Astrocyte (in vitro differentiated cells and primary cell): ENCODE results near the gene MAP6. TPM values are rescaled to one million over a fixed set of nuclear protein-coding genes. Genes with fewer than 3 reads are reported as not detected.

Experiments
- DNase-seq: peaks from one replicate; pipeline ENCODE4 v3.0.0-alpha.2; 2010; ENCODE audit warnings: low read depth
- FAIRE-seq: peaks from 2 replicates; lab custom pipeline; 2011; peaks lifted over from hg19 to GRCh38; lab: Jason Lieb, UNC
- H2AFZ ChIP-seq: 2 replicates; pipeline ENCODE4 v1.6.0; 2012; ENCODE audit warnings: low read depth, low read length, inconsistent platforms
- H3K27ac ChIP-seq: 2 replicates; pipeline ENCODE4 v1.5.1; 2011; ENCODE audit warnings: low read depth, low read length, inconsistent platforms
- H3K27me3 ChIP-seq: 2 replicates; pipeline ENCODE4 v1.6.0; 2011; ENCODE audit warnings: low read length, inconsistent platforms; ENCODE audit not compliant: insufficient read depth
- H3K36me3 ChIP-seq: 2 replicates; pipeline ENCODE4 v1.5.1; 2011; ENCODE audit warnings: low read length, inconsistent platforms; ENCODE audit not compliant: insufficient read depth
- H3K4me1 ChIP-seq: 2 replicates; pipeline ENCODE4 v1.5.1; 2011; ENCODE audit warnings: low read length, inconsistent platforms; ENCODE audit not compliant: insufficient read depth
- H3K4me2 ChIP-seq: 2 replicates; pipeline ENCODE4 v1.6.0; 2012; ENCODE audit warnings: low read length, inconsistent platforms
- H3K4me3 ChIP-seq: 2 replicates; pipeline ENCODE4 v1.5.1; 2011; ENCODE audit warnings: low read depth, mild to moderate bottlenecking, low read length, inconsistent platforms; ENCODE audit not compliant: insufficient read depth
- H3K79me2 ChIP-seq: 2 replicates; pipeline ENCODE4 v1.6.0; 2012; ENCODE audit warnings: mild to moderate bottlenecking, low read length, inconsistent platforms; ENCODE audit not compliant: insufficient read depth
- H3K9ac ChIP-seq: 2 replicates; pipeline ENCODE4 v1.6.0; 2012; ENCODE audit warnings: mild to moderate bottlenecking, low read length, inconsistent platforms
- H3K9me3 ChIP-seq: 2 replicates; pipeline ENCODE4 v1.5.1; 2012; ENCODE audit warnings: low read depth, mild to moderate bottlenecking, low read length, inconsistent platforms; ENCODE audit not compliant: insufficient read depth
- H4K20me1 ChIP-seq: 2 replicates; pipeline ENCODE4 v1.6.0; 2012; ENCODE audit warnings: low read length, inconsistent platforms; ENCODE audit not compliant: insufficient read depth
- H3K27ac Mint-ChIP-seq: one replicate; pipeline ENCODE4 v1.8.0; 2021; ENCODE audit warnings: mild to moderate bottlenecking, mixed read lengths; ENCODE audit not compliant: unreplicated experiment
- H3K27me3 Mint-ChIP-seq: one replicate; pipeline ENCODE4 v1.8.0; 2021; ENCODE audit warnings: low read depth, mixed read lengths; ENCODE audit not compliant: unreplicated experiment
- H3K36me3 Mint-ChIP-seq: one replicate; pipeline ENCODE4 v1.8.0; 2021; ENCODE audit warnings: low read depth, mixed read lengths; ENCODE audit not compliant: unreplicated experiment
- H3K4me1 Mint-ChIP-seq: one replicate; pipeline ENCODE4 v1.8.0; 2021; ENCODE audit warnings: low read depth, mixed read lengths; ENCODE audit not compliant: unreplicated experiment
- H3K4me3 Mint-ChIP-seq: one replicate; pipeline ENCODE4 v1.8.0; 2021; ENCODE audit warnings: mild to moderate bottlenecking, moderate library complexity, mixed read lengths; ENCODE audit not compliant: unreplicated experiment
- H3K9me3 Mint-ChIP-seq: one replicate; pipeline ENCODE4 v1.8.0; 2021; ENCODE audit warnings: mild to moderate bottlenecking, mixed read lengths; ENCODE audit not compliant: unreplicated experiment
- CTCF ChIP-seq: IDR thresholded peaks from 2 replicates; pipeline ENCODE4 v1.5.1; 2011; ENCODE audit warnings: low read depth, mild to moderate bottlenecking, inconsistent platforms, low read length, moderate library complexity; ENCODE audit not compliant: insufficient read depth
- EZH2 ChIP-seq: IDR thresholded peaks from 2 replicates; pipeline ENCODE4 v1.6.1; 2012; ENCODE audit warnings: mild to moderate bottlenecking, low read length, inconsistent platforms; ENCODE audit not compliant: insufficient read depth
- total RNA-seq: library from RNA; stranded (reverse); gene quantifications from 2 replicates; pipeline ENCODE4 v1.2.1, GENCODE V29; 2021

Gene MAP6
- total RNA-seq, 1 donor from 2014 or later: 3.9 TPM

- H3K79me2 ChIP-seq: no peaks in the 10 kb centered on the region
- DNase-seq (peak; percentile 76), FAIRE-seq (no peak)
- peak overlapping the region; percentile 81 for H3K27ac ChIP-seq
- Mint-ChIP-seq H3K4me3 (peak overlapping the region; percentile 84), H3K27ac (peak overlapping the region; percentile 97), H3K27me3 (peaks cover 8% of the 10 kb centered on the region), H3K36me3 (peaks cover 3% of the 10 kb centered on the region), H3K9me3 (no peaks in the 10 kb centered on the region), H3K4me1 (peaks cover 9% of the 10 kb centered on the region)
- TF ChIP-seq EZH2: no peak
- no peak for TF ChIP-seq CTCF
- peak overlapping the region; percentile 93 for H3K4me2 ChIP-seq
- H3K4me3 ChIP-seq: peak overlapping the region; percentile 64
- no peaks in the 10 kb centered on the region for H3K9me3 ChIP-seq
- peaks cover 16% of the 10 kb centered on the region for H3K4me1 ChIP-seq
- no peaks in the 10 kb centered on the region for H3K27me3 ChIP-seq
- H2AFZ ChIP-seq: peak overlapping the region; percentile 83
- H3K36me3 ChIP-seq: no peaks in the 10 kb centered on the region
- H3K9ac ChIP-seq: peak overlapping the region; percentile 95
- no peaks in the 10 kb centered on the region for H4K20me1 ChIP-seq
These were observed 84.8 kb downstream of the MAP6 start for GRCh38 chr11:75583718-75584658.

- Histone ChIP-seq H3K36me3 (no peaks in the 10 kb centered on the region), H3K9ac (peak overlapping the region; percentile 95), H3K79me2 (no peaks in the 10 kb centered on the region), H2AFZ (peak overlapping the region; percentile 83), H3K27ac (peak overlapping the region; percentile 81), H3K4me2 (peak overlapping the region; percentile 93), H3K27me3 (no peaks in the 10 kb centered on the region), H3K9me3 (no peaks in the 10 kb centered on the region), H4K20me1 (no peaks in the 10 kb centered on the region), H3K4me3 (peak overlapping the region; percentile 64), H3K4me1 (peaks cover 16% of the 10 kb centered on the region)
- H3K27me3 Mint-ChIP-seq: peaks cover 6% of the 10 kb centered on the region
- DNase-seq: peak; percentile 60
- peak overlapping the region; percentile 81 for H3K4me3 Mint-ChIP-seq
- H3K36me3 Mint-ChIP-seq: peaks cover 3% of the 10 kb centered on the region
- peaks cover 9% of the 10 kb centered on the region for H3K4me1 Mint-ChIP-seq
- peak overlapping the region; percentile 80 for H3K27ac Mint-ChIP-seq
- no peaks in the 10 kb centered on the region for H3K9me3 Mint-ChIP-seq
- TF ChIP-seq EZH2 (no peak), CTCF (no peak)
- no peak for FAIRE-seq
These were observed 85.7 kb downstream of the MAP6 start for GRCh38 chr11:75582895-75583717.
